Liver (tissue), 9 donors: ENCODE results near the gene SLC8A3. TPM values are rescaled to one million over a fixed set of nuclear protein-coding genes. Genes with fewer than 3 reads are reported as not detected.

Experiments used
- DNase-seq: peaks from one replicate; pipeline ENCODE4 v3.0.0-alpha.2; 2017; ENCODE audit warnings: low spot score
- H3K27ac ChIP-seq, 2 donors: one replicate each; pipeline ENCODE4 v1.7.0; 2013; ENCODE audit warnings: inconsistent platforms in 2 of 2, low read length in 2 of 2, control low read depth in 1 of 2, low read depth in 1 of 2, mild to moderate bottlenecking in 1 of 2
- H3K27me3 ChIP-seq, 4 donors: one replicate each; pipeline versions ENCODE4 v1.6.1 to v1.7.0; 2013; ENCODE audit warnings: low read length in 3 of 4, inconsistent platforms in 1 of 4, mild to moderate bottlenecking in 1 of 4, moderate library complexity in 1 of 4; ENCODE audit not compliant: control insufficient read depth in 4 of 4, insufficient read depth in 4 of 4
- H3K36me3 ChIP-seq, 4 donors: one replicate each; pipeline versions ENCODE4 v1.6.1 to v1.7.0; 2013; ENCODE audit warnings: low read length in 3 of 4, mild to moderate bottlenecking in 3 of 4, low read depth in 1 of 4, moderate library complexity in 1 of 4; ENCODE audit not compliant: control insufficient read depth in 4 of 4, insufficient read depth in 3 of 4
- H3K4me1 ChIP-seq, 4 donors: one replicate each; pipeline versions ENCODE4 v1.6.1 to v1.7.0; 2013; ENCODE audit warnings: low read length in 3 of 4, mild to moderate bottlenecking in 3 of 4, moderate library complexity in 1 of 4; ENCODE audit not compliant: control insufficient read depth in 4 of 4, insufficient read depth in 4 of 4
- H3K4me3 ChIP-seq, 3 donors: one replicate each; pipeline versions ENCODE4 v1.6.1 to v1.7.0; 2013; ENCODE audit warnings: low read length in 3 of 3, control low read depth in 1 of 3, low read depth in 1 of 3, mild to moderate bottlenecking in 1 of 3
- H3K9ac ChIP-seq, 2 donors: one replicate each; pipeline ENCODE4 v1.7.0; 2013; ENCODE audit warnings: low read length in 2 of 2, mild to moderate bottlenecking in 2 of 2, moderate library complexity in 2 of 2, control low read depth in 1 of 2, low read depth in 1 of 2
- H3K9me3 ChIP-seq, 4 donors: one replicate each; pipeline versions ENCODE4 v1.6.1 to v1.7.0; 2013; ENCODE audit warnings: low read length in 3 of 4; ENCODE audit not compliant: control insufficient read depth in 4 of 4
- EGR1 ChIP-seq, 2 donors: IDR thresholded peaks; 2 replicates each; pipeline ENCODE4 v1.6.1; 2016 to 2018; ENCODE audit warnings: antibody characterized with exemption in 2 of 2, low read depth in 2 of 2
- FOXA1 ChIP-seq: IDR thresholded peaks from 2 replicates; pipeline ENCODE4 v1.6.1; 2016; ENCODE audit warnings: antibody characterized with exemption
- FOXA2 ChIP-seq: IDR thresholded peaks from 2 replicates; pipeline ENCODE4 v1.6.1; 2016; ENCODE audit warnings: antibody characterized with exemption
- GABPA ChIP-seq, 2 donors: IDR thresholded peaks in 1 of 2; conservative IDR thresholded peaks in 1 of 2; 2 replicates each; pipeline ENCODE4 v1.6.1; 2016; ENCODE audit warnings: antibody characterized with exemption in 2 of 2, mild to moderate bottlenecking in 1 of 2, moderate library complexity in 1 of 2
- HNF4A ChIP-seq, 2 donors: conservative IDR thresholded peaks; 2 replicates each; pipeline ENCODE4 v1.6.1; 2016; ENCODE audit warnings: antibody characterized with exemption in 2 of 2, mild to moderate bottlenecking in 2 of 2
- JUND ChIP-seq, 2 donors: IDR thresholded peaks; 2 replicates each; pipeline ENCODE4 v1.6.1; 2016; ENCODE audit warnings: antibody characterized with exemption in 2 of 2
- NR2F2 ChIP-seq: IDR thresholded peaks from 2 replicates; pipeline ENCODE4 v1.6.1; 2016; ENCODE audit warnings: antibody characterized with exemption
- RAD21 ChIP-seq, 2 donors: IDR thresholded peaks; 2 replicates each; pipeline ENCODE4 v1.6.1; 2016; ENCODE audit warnings: antibody characterized with exemption in 2 of 2, mild to moderate bottlenecking in 2 of 2
- RXRA ChIP-seq, 2 donors: IDR thresholded peaks; 2 replicates each; pipeline ENCODE4 v1.6.1; 2017 to 2018; ENCODE audit warnings: antibody characterized with exemption in 2 of 2, mild to moderate bottlenecking in 1 of 2
- SP1 ChIP-seq: IDR thresholded peaks from 2 replicates; pipeline ENCODE4 v1.6.1; 2018; ENCODE audit warnings: antibody characterized with exemption, mild to moderate bottlenecking
- TAF1 ChIP-seq: conservative IDR thresholded peaks from 2 replicates; pipeline ENCODE4 v1.6.1; 2016; ENCODE audit warnings: antibody characterized with exemption, mild to moderate bottlenecking
- YY1 ChIP-seq: IDR thresholded peaks from 2 replicates; pipeline ENCODE4 v1.6.1; 2016; ENCODE audit warnings: antibody characterized with exemption, mild to moderate bottlenecking
- WGBS: extraction: QIAGEN DNeasy Blood & Tissue Kit; methylation state at CpG from one replicate; pipeline ENCODE4 v1.1.7; 2013; 5-methylcytosine and 5-hydroxymethylcytosine counted together
- polyA plus RNA-seq, 2 donors: library from polyadenylated mRNA; stranded (reverse) in 1 of 2; unstranded in 1 of 2; fragments of 200-250 nt in 1 of 2; fragments of >200 nt in 1 of 2; fragmentation: Nextera tagmentation in 1 of 2; extraction: Ambion mirVana in 1 of 2; gene quantifications; one replicate each; pipeline versions ENCODE4 v1.2.1 to v1.2.3, GENCODE V29; 2013 to 2015
- total RNA-seq, 2 donors: library from RNA; depleted of rRNA; stranded (reverse); fragments of >200 nt; gene quantifications; one replicate each; pipeline ENCODE4 v1.2.3, GENCODE V29; 2014
- TF ChIP-seq, protein P1 (sequence below): IDR thresholded peaks from 2 replicates; pipeline ENCODE4 v1.6.1; 2016; ENCODE audit warnings: antibody characterized with exemption
- TF ChIP-seq, protein P2 (sequence below): IDR thresholded peaks from 2 replicates; pipeline ENCODE4 v1.6.1; 2016; ENCODE audit warnings: antibody characterized with exemption, mild to moderate bottlenecking
- TF ChIP-seq, protein P3 (sequence below): IDR thresholded peaks from 2 replicates; pipeline ENCODE4 v1.6.1; 2016; ENCODE audit warnings: antibody characterized with exemption
- TF ChIP-seq, protein P4 (sequence below): IDR thresholded peaks from 2 replicates; pipeline ENCODE4 v1.6.1; 2016; ENCODE audit warnings: antibody characterized with exemption
- TF ChIP-seq, protein P5 (sequence below): fragments of 150-350 bp; IDR thresholded peaks from 2 replicates; pipeline ENCODE4 v1.5.1; 2017; ENCODE audit warnings: improper control_type of control experiment, low read depth, low read length; ENCODE audit not compliant: missing input control
- donor health status: healthy.
- donor health status: healthy.
- donor health status: healthy.
- donor health status: healthy.
- donor health status: healthy.

Gene SLC8A3
- total and polyA plus RNA-seq, 4 donors = 0.05 to 0.56 (median 0.10) TPM; not detected in 1

DNA sequence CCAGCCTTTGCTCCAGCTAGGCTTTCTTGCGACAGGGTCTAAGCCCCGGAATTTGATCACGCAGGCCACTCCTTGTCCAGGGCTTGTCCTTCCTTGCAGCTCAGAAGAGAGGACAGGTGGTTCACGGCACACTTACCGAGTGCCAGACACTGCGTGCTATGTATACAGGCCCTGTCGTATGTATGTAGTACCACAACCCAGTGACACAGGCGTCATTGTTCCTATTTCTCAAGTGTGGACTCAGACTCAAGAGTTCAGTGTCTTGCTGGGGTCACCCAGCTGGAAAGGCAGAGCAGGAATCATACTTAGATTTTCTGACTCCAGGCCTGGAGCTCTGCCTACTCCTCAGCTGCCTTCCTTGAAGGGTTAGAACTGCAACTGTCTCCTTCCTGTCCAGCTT is 155.6 kb downstream of the SLC8A3 start:
- no peak for DNase-seq
- H3K9me3 ChIP-seq = no peaks in the 10 kb centered on the region
- no peaks in the 10 kb centered on the region for H3K27me3 ChIP-seq
- H3K4me1 ChIP-seq = peaks cover 4 to 22% (median 19%) of the 10 kb centered on the region in 4 donors
- no peak overlapping the region for H3K4me3 ChIP-seq
- 92% methylated on average over 8 of the region's 8 CpGs for WGBS
- H3K36me3 ChIP-seq = peaks cover 0 to 2% (median 0%) of the 10 kb centered on the region in 4 donors
- TF ChIP-seq, protein P1, sequence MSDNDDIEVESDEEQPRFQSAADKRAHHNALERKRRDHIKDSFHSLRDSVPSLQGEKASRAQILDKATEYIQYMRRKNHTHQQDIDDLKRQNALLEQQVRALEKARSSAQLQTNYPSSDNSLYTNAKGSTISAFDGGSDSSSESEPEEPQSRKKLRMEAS = no peak
- TF ChIP-seq TAF1 (no peak), EGR1 (IDR thresholded peaks at IDR 0.05; ENCODE audit: low read depth in 2 of 2) (no peak), GABPA (IDR thresholded peaks at IDR 0.05 in 1 of 2, conservative IDR thresholded peaks at IDR 0.05 in 1 of 2) (no peak), JUND (IDR thresholded peaks at IDR 0.05) (no peak), RXRA (IDR thresholded peaks at IDR 0.05) (no peak), NR2F2 (no peak), HNF4A (conservative IDR thresholded peaks at IDR 0.05) (no peak), RAD21 (IDR thresholded peaks at IDR 0.05) (no peak), YY1 (no peak), SP1 (no peak), FOXA1 (no peak), FOXA2 (no peak)
- TF ChIP-seq, protein P2, sequence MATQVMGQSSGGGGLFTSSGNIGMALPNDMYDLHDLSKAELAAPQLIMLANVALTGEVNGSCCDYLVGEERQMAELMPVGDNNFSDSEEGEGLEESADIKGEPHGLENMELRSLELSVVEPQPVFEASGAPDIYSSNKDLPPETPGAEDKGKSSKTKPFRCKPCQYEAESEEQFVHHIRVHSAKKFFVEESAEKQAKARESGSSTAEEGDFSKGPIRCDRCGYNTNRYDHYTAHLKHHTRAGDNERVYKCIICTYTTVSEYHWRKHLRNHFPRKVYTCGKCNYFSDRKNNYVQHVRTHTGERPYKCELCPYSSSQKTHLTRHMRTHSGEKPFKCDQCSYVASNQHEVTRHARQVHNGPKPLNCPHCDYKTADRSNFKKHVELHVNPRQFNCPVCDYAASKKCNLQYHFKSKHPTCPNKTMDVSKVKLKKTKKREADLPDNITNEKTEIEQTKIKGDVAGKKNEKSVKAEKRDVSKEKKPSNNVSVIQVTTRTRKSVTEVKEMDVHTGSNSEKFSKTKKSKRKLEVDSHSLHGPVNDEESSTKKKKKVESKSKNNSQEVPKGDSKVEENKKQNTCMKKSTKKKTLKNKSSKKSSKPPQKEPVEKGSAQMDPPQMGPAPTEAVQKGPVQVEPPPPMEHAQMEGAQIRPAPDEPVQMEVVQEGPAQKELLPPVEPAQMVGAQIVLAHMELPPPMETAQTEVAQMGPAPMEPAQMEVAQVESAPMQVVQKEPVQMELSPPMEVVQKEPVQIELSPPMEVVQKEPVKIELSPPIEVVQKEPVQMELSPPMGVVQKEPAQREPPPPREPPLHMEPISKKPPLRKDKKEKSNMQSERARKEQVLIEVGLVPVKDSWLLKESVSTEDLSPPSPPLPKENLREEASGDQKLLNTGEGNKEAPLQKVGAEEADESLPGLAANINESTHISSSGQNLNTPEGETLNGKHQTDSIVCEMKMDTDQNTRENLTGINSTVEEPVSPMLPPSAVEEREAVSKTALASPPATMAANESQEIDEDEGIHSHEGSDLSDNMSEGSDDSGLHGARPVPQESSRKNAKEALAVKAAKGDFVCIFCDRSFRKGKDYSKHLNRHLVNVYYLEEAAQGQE = no peak
- TF ChIP-seq, protein P3, sequence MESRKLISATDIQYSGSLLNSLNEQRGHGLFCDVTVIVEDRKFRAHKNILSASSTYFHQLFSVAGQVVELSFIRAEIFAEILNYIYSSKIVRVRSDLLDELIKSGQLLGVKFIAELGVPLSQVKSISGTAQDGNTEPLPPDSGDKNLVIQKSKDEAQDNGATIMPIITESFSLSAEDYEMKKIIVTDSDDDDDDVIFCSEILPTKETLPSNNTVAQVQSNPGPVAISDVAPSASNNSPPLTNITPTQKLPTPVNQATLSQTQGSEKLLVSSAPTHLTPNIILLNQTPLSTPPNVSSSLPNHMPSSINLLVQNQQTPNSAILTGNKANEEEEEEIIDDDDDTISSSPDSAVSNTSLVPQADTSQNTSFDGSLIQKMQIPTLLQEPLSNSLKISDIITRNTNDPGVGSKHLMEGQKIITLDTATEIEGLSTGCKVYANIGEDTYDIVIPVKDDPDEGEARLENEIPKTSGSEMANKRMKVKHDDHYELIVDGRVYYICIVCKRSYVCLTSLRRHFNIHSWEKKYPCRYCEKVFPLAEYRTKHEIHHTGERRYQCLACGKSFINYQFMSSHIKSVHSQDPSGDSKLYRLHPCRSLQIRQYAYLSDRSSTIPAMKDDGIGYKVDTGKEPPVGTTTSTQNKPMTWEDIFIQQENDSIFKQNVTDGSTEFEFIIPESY = no peak
- TF ChIP-seq, protein P4, sequence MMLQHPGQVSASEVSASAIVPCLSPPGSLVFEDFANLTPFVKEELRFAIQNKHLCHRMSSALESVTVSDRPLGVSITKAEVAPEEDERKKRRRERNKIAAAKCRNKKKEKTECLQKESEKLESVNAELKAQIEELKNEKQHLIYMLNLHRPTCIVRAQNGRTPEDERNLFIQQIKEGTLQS = no peak
- TF ChIP-seq, protein P5, sequence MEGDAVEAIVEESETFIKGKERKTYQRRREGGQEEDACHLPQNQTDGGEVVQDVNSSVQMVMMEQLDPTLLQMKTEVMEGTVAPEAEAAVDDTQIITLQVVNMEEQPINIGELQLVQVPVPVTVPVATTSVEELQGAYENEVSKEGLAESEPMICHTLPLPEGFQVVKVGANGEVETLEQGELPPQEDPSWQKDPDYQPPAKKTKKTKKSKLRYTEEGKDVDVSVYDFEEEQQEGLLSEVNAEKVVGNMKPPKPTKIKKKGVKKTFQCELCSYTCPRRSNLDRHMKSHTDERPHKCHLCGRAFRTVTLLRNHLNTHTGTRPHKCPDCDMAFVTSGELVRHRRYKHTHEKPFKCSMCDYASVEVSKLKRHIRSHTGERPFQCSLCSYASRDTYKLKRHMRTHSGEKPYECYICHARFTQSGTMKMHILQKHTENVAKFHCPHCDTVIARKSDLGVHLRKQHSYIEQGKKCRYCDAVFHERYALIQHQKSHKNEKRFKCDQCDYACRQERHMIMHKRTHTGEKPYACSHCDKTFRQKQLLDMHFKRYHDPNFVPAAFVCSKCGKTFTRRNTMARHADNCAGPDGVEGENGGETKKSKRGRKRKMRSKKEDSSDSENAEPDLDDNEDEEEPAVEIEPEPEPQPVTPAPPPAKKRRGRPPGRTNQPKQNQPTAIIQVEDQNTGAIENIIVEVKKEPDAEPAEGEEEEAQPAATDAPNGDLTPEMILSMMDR = no peak
- no peak overlapping the region for H3K27ac ChIP-seq
- H3K9ac ChIP-seq = no peak overlapping the region
